Fibroblast of the aortic adventitia (primary cell): ENCODE data around the gene CREBZF. TPM values are rescaled to one million over a fixed set of nuclear protein-coding genes. Genes with fewer than 3 reads are reported as not detected.

Source experiments
- DNase-seq: peaks from one replicate; pipeline ENCODE4 v3.0.0-alpha.2; 2010; ENCODE audit warnings: low read depth
- H3K4me3 ChIP-seq: 2 replicates; pipeline ENCODE4 v1.5.1; 2011; ENCODE audit warnings: low read depth, mild to moderate bottlenecking, control low read depth, low read length, moderate library complexity
- total RNA-seq: library from RNA; depleted of rRNA; stranded (reverse); fragments of >200 nt; gene quantifications from 2 replicates; pipeline ENCODE4 v1.2.3, GENCODE V29; 2012; ENCODE audit warnings: low replicate concordance
- TF ChIP-seq, protein P1 (sequence below): IDR thresholded peaks from 2 replicates; pipeline ENCODE4 v1.5.1; 2011; ENCODE audit warnings: mild to moderate bottlenecking, low read length, control low read depth, inconsistent platforms; ENCODE audit not compliant: insufficient read depth

CREBZF gene
- total RNA-seq, 1 donor = 33.1 TPM

DNA sequence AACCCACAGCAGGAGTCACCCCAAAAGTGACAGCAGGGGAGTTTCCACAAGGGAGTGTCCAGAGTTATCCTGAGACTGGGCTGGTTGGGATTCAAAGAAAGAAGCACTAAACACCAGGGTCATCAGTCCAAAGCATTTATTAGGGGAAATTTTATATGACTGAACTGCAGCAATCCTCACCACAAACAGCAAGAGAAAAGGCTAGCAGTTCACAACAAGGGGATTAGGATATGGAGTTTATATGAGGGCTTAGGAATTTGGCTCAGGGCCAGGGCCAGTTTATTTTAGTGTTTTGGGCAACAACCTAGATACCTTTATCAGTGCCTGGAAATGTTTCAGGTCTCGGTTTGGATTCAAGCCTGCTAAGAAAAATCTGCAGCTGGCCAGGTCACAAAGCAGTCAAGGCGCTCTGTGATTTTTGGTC lies 21.7 kb downstream of the CREBZF start:
- peak; percentile 66 for DNase-seq
- TF ChIP-seq, protein P1, sequence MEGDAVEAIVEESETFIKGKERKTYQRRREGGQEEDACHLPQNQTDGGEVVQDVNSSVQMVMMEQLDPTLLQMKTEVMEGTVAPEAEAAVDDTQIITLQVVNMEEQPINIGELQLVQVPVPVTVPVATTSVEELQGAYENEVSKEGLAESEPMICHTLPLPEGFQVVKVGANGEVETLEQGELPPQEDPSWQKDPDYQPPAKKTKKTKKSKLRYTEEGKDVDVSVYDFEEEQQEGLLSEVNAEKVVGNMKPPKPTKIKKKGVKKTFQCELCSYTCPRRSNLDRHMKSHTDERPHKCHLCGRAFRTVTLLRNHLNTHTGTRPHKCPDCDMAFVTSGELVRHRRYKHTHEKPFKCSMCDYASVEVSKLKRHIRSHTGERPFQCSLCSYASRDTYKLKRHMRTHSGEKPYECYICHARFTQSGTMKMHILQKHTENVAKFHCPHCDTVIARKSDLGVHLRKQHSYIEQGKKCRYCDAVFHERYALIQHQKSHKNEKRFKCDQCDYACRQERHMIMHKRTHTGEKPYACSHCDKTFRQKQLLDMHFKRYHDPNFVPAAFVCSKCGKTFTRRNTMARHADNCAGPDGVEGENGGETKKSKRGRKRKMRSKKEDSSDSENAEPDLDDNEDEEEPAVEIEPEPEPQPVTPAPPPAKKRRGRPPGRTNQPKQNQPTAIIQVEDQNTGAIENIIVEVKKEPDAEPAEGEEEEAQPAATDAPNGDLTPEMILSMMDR = no peak
- no peak overlapping the region for H3K4me3 ChIP-seq

DNA sequence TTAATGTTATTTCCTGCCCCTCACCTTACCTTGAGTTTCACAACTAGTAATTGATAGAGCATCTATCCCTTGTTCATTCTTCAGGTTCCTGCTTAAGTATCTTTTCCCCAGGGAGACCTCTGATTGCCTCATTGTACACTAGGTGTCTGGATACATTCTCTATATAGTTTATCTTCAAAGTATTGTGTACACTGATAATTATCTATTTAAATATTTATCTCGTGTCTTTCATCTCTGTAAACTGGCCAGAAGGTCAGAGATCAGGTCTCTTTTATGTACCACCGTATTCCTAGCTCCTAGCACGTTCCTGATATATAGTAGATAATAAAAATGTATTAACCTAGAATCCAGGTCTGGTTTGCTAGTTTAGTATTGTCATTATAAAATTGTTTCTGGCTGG lies 30.2 kb downstream of the CREBZF start:
- DNase-seq = no peak
- H3K4me3 ChIP-seq = no peak overlapping the region
- TF ChIP-seq, protein P1 = no peak

DNA sequence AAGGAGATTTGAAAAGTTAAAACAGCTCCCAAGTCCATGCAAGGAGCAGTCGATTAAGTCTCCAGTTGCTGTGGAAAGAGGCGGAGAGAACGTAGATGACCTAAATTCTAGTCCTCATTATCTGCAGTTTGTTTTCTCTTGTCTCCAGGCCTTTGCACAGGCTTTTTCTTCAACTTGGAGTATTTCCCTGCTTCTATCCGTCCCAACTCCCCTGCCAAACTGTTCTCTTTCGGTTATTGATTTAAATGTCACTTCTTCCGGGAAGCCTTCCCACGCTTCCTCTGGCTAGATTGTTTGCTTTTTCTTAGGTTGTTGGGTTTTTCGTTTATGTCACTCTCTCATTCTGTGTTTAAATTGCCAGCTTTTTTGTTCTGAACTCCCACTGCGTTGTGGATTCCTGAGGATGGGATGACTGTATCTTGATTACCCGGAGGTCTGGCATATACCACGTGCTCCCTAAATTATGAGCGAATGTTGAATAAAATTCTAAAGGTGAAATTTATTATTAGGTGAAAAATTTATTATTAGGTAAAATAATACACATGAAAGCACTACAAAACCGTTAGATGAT lies 36.1 kb downstream of the CREBZF start:
- peak overlapping the region; percentile 87 for H3K4me3 ChIP-seq
- TF ChIP-seq, protein P1 = no peak
- peak; percentile 5 for DNase-seq

DNA sequence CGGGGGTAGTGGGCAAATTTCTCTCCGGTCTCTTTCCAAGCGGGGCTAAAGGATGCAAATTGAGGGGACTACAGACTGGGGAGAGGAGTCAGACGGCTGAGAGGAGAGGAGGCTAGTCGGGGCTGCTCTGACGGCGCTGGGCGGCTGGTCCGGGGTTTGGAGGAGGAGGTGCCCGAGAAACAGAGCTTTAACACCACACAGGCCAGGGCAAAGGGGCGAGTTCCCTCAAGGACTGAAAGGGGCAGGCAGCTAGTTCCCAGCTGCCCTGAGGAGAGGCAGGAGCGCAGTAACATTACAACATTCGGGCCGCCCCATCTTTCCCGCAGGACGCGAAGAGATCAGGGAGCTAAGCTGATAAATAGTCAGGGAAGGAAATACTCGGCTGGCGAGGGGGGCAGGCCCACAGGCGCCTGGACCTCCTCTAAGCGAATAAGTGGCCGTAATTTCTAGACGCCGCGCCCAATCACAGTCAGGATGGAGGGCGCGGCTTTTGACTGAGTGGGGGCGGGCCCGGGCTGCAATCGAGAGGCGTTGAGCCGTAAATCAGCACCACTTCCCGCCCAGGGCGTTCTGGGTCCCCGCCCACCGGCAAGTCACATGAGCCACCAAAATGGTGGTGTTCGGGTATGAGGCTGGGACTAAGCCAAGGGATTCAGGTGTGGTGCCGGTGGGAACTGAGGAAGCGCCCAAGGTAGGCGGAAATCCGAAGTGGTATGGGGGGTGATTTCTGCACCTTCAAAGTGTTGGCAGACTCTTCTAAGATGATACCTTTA lies 36.7 kb downstream of the CREBZF start, which contains the start of gene TMEM126B:
TSS of gene TMEM126B (plus strand) at position 596 of the 773 bp plus-strand sequence. CDS start at position 611, 15 bp downstream.
- TF ChIP-seq, protein P1 = no peak
- peak; percentile 93 for DNase-seq
- H3K4me3 ChIP-seq = peak within 1 kb of the TSS; percentile 87

DNA sequence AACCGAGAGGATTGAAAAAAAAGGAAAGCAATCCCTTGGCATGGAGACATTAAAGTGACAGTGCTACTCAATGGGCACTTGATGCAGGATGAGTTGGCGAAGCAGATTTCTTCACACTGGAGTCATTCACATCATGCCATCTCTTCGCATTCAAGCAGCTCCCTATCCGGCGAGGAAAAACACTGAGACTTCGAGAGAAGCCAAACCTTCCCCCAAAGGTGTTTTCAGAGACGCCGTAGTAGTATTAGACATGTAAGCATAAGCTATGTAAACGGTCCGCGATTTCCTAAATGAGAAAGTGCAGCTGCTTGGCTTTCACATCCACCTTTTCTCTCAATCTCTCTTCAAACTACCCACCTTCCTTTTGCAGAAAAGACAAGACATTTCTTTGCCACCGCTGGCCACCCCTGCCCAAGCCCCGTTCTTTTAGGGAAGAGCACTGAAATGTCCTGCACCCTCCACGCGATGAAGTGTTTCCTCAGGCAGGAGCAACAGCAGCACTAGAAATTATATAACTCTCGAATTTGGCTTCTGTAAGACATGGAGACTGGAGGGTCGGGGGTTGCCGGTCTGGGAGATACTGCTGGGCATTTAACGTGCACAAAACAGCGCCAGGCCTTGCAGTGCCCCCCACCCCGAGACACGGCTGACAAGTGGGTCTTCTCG lies 37.5 kb downstream of the CREBZF start, which contains the start of gene DLG2:
TSS of gene DLG2 (minus strand) at position 13 of the 666 bp plus-strand sequence.
- peak; percentile 51 for DNase-seq
- TF ChIP-seq, protein P1 = no peak

DNA sequence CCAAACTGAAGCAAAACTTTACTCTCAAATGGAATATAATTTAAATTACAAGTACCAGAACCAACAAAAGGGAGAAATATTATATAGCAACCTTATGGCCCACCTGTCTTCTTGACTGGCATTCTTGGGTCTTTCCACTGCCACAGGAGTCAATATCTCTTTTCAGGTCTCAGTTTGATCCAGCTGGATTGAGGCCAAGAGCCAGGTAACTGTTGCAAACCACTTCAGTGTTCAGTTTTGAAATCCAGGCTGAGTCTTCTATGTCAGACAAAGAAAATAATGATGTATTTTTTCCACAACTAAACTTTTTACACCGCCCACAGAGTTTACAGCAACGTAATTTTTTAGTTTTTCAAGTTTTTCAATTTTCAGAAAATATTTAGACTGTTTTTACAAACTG lies 38.4 kb downstream of the CREBZF start:
- TF ChIP-seq, protein P1 = no peak
- H3K4me3 ChIP-seq = peak overlapping the region; percentile 78
- no peak for DNase-seq

More for the DNA sequence above, 37.5 kb downstream of the CREBZF start, which contains the start of gene DLG2:
- peak within 1 kb of the TSS; percentile 78 for H3K4me3 ChIP-seq
